Right lobe of liver (tissue), 6 donors: Measurements from ENCODE around the gene CCDC43. TPM values are rescaled to one million over a fixed set of nuclear protein-coding genes. Genes with fewer than 3 reads are reported as not detected.
A peak's percentile ranks its signal among the peaks of the same experiment; 100 is the strongest.

Source experiments
- ATAC-seq, 4 donors: fragments of 200-7000 bp; cut with Tn5 transposase; one replicate each; pipeline ENCODE4 v1.9.1; 2020; ENCODE audit warnings: mild to moderate bottlenecking in 4 of 4, moderate library complexity in 4 of 4
- DNase-seq, 3 donors: peaks; one replicate each; pipeline ENCODE4 v3.0.0-alpha.2; 2020
- H3K27ac ChIP-seq, 3 donors: fragments of 200-600 bp; one replicate each; pipeline ENCODE4 v1.8.0; 2022
- H3K27me3 ChIP-seq, 2 donors: fragments of 200-600 bp; one replicate each; pipeline ENCODE4 v1.8.0; 2022
- H3K36me3 ChIP-seq, 4 donors: fragments of 200-600 bp; sonication (generic) in 1 of 4; one replicate each; pipeline versions ENCODE4 v1.5.1 to v1.8.0; 2017 to 2022; ENCODE audit warnings: control low read depth in 1 of 4
- H3K4me1 ChIP-seq, 4 donors: fragments of 200-600 bp; sonication (generic) in 1 of 4; one replicate each; pipeline versions ENCODE4 v1.5.1 to v1.8.0; 2017 to 2022; ENCODE audit warnings: control low read depth in 1 of 4
- H3K4me3 ChIP-seq, 3 donors: fragments of 200-600 bp; one replicate each; pipeline ENCODE4 v1.8.0; 2022
- H3K9me3 ChIP-seq, 4 donors: fragments of 200-600 bp; sonication (generic) in 1 of 4; one replicate each; pipeline versions ENCODE4 v1.5.1 to v1.8.0; 2017 to 2022; ENCODE audit warnings: control low read depth in 1 of 4
- CTCF ChIP-seq, 4 donors: fragments of 200-600 bp in 3 of 4; fragments of 450-650 bp in 1 of 4; IDR thresholded peaks; one replicate each; pipeline versions ENCODE4 v1.5.1 to v1.8.0; 2016 to 2022; ENCODE audit warnings: antibody characterized with exemption in 4 of 4, mild to moderate bottlenecking in 2 of 4
- POLR2A ChIP-seq: fragments of 450-650 bp; IDR thresholded peaks from one replicate; pipeline ENCODE4 v1.6.1; 2017; ENCODE audit warnings: antibody characterized with exemption, mild to moderate bottlenecking
- WGBS: methylation state at CpG from one replicate; pipeline ENCODE4 v1.1.6; 2018; ENCODE audit warnings: low coverage, low lambda C conversion rate; ENCODE audit not compliant: insufficient coverage; ENCODE audit errors: missing lambda C conversion rate; 5-methylcytosine and 5-hydroxymethylcytosine counted together
- intact Hi-C, 2 donors: fragments of 100-400 bp; cut with DNase I; formaldehyde crosslinking; loops; one replicate each; pipeline versions ENCODE4 v1.11.2 to v1.14.1; 2022
- long read RNA-seq: library from polyadenylated mRNA; unstranded; transcript quantifications from one replicate; pipeline ENCODE4 v2.0.0, GENCODE V29; 2019
- total RNA-seq, 6 experiments: library from RNA; depleted of rRNA in 2 of 6; stranded (reverse); fragments of >200 nt in 2 of 6; fragmentation: NEBNext Ultra II Directional in 3 of 6; extraction: Animal tissue kit (Norgen Biotek cat#: 25700) in 3 of 6; gene quantifications; one replicate each; pipeline versions ENCODE4 v1.1.0 to v1.2.4, GENCODE V29; 2016 to 2023
- donor health status: DM: no; HTN: yes; CAD: no.
- donor health status: DM: no; HTN: no; CAD: no.
- donor health status: DM: no; HTN: no; CAD: no.
- donor health status: DM: no; HTN: yes; CAD: no.
- donor health status: DM: no; HTN: yes; CAD: no.

Gene CCDC43
- 1 to 10 TPM; 4.5 to 8.4 (median 5.6) TPM for total RNA-seq
- long read RNA-seq, partial matches to known transcripts, result 0 of 2 reads
- long read RNA-seq, other reads (novel, unspliced or antisense), result 2 of 2 reads

GRCh38 chr17:44689477-44690217 is at the start of gene CCDC43:
CCDC43 (minus strand) TSS chr17:44689776; CDS start chr17:44689753, 23 bp downstream.
- DNase-seq (peak; percentile 89 to 94 (median 93)), ATAC-seq (peak; percentile 96 to 100 (median 98))
- intact Hi-C loops, result no loop called here
- H3K27me3 ChIP-seq, result no peaks in the 10 kb centered on the region
- peak within 1 kb of the TSS; percentile 72 to 98 (median 95) for H3K4me3 ChIP-seq
- TF ChIP-seq POLR2A, result peak; percentile 71
- TF ChIP-seq CTCF (IDR thresholded peaks at IDR 0.05), result no peak
- WGBS, result 0% methylated on average over 21 of the region's 51 CpGs
- peak within 1 kb of the TSS; percentile 21 to 77 (median 48) for H3K27ac ChIP-seq
- no peaks in the 10 kb centered on the region for H3K36me3 ChIP-seq
- H3K4me1 ChIP-seq, result peaks cover 0 to 14% (median 3%) of the 10 kb centered on the region in 4 donors
- H3K9me3 ChIP-seq, result no peaks in the 10 kb centered on the region

GRCh38 chr17:44738214-44738906 is 48.8 kb upstream of the CCDC43 start:
- no peak overlapping the region for H3K27ac ChIP-seq
- no peak for DNase-seq
- H3K36me3 ChIP-seq, result no peaks in the 10 kb centered on the region
- ATAC-seq, result no peak
- intact Hi-C loops, result no loop called here
- H3K9me3 ChIP-seq, result no peaks in the 10 kb centered on the region
- H3K4me3 ChIP-seq, result no peak overlapping the region
- no peaks in the 10 kb centered on the region for H3K27me3 ChIP-seq
- TF ChIP-seq POLR2A, result no peak
- no peak for TF ChIP-seq CTCF (IDR thresholded peaks at IDR 0.05)
- no CpG with 5 or more reads among the region's 3 CpGs for WGBS
- H3K4me1 ChIP-seq, result no peaks in the 10 kb centered on the region

- TF ChIP-seq POLR2A (no peak), CTCF (IDR thresholded peaks at IDR 0.05) (no peak)
- DNase-seq (no peak), ATAC-seq (no peak)
- no peak overlapping the region for H3K27ac ChIP-seq
- no peak overlapping the region for H3K4me3 ChIP-seq
- H3K27me3 ChIP-seq, result no peaks in the 10 kb centered on the region
- 40% methylated on average over 1 of the region's 12 CpGs for WGBS
- no peaks in the 10 kb centered on the region for H3K36me3 ChIP-seq
- intact Hi-C loops, result no loop called here
- no peaks in the 10 kb centered on the region for H3K4me1 ChIP-seq
- no peaks in the 10 kb centered on the region for H3K9me3 ChIP-seq
These were observed 47.1 kb upstream of the CCDC43 start for GRCh38 chr17:44736551-44737240.

GRCh38 chr17:44734272-44734671 is 44.7 kb upstream of the CCDC43 start:
- no peaks in the 10 kb centered on the region for H3K36me3 ChIP-seq
- no peak for TF ChIP-seq POLR2A
- TF ChIP-seq CTCF (IDR thresholded peaks at IDR 0.05), result no peak
- no peaks in the 10 kb centered on the region for H3K27me3 ChIP-seq
- DNase-seq, result no peak
- intact Hi-C loops, result no loop called here
- ATAC-seq, result no peak
- no peaks in the 10 kb centered on the region for H3K9me3 ChIP-seq
- H3K4me1 ChIP-seq, result no peaks in the 10 kb centered on the region
- no CpG with 5 or more reads among the region's 2 CpGs for WGBS
- H3K27ac ChIP-seq, result no peak overlapping the region
- H3K4me3 ChIP-seq, result no peak overlapping the region
